HL-60/S4 (cell line): ENCODE measurements around the gene UGT1A7.

Source experiments
- in situ Hi-C: fragments of 300-500 bp; cut with MboI; formaldehyde crosslinking; loops from 2 replicates; pipeline ENCODE4 v1.14.3; 2022; ENCODE audit warnings: low sequenced_read_pairs

UGT1A7 gene

DNA sequence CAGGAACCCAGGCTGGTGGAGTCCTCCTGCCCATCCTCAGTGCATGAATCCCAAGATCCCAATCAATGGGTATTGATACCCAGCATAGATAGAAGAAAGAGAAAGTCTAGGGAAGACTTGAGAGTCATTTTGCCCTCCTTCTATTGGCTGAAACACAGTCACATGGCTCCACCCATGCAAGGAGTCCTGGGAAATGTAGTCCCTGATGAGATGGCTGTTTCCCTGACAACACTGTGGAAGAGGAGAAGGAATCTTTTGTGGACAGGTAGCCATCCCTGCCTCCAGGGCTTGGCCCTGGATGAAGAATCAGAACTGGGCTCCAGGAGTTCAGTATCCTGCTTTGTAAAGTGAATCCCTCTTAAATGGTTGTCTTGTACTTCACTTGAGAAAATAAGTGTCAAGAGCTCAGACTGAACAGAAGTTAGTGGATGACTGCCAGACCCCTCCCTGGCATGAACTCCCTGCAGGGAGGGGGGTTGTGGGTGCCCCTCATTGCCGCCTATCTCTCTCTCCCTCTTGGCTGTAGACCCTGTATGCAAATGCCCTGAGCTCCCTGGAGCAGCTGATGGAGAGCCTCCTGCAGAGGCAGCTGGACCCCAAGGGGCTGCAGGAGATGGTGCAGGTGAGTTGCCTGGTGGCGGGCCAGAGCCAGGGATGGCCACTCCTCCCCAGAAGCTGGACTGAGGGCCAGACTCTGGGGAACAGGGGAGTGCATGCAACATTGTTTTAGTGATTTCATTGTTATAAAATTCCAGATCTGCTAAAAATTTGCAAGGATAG, 132.5 kb downstream of the UGT1A7 start:
- in situ Hi-C loops: no loop called here

DNA sequence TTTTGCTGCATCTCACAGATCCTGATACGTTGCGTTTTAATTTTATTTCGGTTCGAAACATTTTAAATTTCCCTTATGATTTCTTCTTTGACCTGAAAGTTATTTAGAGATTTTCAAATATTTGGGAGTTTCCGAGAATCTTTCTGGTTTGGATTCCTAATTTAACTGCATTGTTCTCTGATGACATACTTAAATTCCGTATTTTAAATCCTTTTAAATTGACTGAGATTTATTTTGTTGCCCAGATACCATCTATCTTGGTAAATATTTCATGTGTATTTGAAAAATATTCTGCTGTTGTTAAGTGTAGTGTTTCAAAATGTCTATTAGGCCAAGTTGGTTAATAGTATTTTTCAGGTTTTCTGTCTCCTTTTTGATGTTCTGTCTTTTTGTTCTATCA, 134.2 kb downstream of the UGT1A7 start:
- in situ Hi-C loops: no loop called here

DNA sequence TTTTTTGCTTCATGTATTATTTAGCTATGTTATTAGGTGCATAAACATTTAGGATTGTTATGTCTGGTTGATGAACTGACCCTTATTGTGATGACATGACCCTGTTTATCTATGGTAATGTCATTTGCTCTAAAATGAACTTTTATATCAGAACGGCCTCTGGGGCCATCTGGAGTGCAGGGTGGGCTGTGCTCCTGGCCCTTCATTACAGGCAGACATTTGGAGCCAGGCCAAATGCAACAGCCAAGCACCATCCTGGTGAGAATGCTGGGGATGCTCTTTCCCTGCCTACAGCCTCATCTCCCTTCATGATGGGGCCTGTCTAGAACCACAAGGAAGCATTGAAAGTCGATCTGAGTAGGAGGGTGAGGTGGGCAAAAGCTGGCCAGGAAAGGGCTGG, 134.6 kb downstream of the UGT1A7 start:
- in situ Hi-C loops: no loop called here

DNA sequence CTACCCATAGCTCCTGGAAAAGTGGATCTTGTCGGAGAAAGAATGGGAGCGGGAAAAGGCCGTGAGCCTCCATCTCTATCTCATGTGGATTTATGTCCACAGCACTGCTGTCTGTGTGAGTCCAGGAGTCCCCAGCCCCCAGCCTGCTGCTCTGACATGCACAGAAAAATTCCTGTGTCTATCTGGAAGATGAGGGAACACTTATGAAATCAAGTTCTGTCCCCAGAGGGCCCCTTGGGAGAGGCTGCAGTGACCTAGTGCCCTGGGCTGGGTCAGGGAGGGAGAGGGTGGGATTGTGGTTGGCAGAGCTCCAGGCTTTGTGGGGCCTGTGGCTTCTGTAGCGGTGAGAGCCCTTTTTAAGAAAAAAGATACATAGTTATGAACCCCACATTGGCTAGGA, 135.1 kb downstream of the UGT1A7 start:
- in situ Hi-C loops: no loop called here

DNA sequence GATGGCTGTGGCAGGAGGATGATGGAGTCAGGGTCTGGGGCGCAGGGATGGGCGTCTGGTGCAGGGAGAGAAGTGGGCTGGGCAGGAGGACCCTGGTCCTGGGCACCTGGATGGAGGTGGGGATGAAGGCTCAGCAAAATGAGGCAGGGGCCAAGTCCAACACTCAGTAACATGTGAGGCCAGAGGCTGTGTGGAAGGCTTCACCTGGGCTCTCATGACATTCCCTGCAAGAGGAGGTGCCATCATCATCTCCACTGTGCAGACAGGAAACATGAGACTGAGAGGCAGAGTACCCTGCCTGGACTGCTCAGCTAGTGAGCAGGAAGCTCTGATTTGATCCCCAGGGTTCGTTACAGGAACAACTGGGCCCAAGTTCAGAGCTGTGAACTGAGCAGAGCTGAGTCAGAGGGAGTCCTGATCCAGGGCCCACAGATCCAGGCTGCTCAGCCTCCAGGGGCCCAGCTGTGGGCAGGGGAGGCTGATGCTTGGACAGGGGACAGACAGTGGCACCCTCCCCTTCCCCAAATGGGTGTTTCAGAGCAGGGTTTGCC, 135.7 kb downstream of the UGT1A7 start:
- in situ Hi-C loops: no loop called here

DNA sequence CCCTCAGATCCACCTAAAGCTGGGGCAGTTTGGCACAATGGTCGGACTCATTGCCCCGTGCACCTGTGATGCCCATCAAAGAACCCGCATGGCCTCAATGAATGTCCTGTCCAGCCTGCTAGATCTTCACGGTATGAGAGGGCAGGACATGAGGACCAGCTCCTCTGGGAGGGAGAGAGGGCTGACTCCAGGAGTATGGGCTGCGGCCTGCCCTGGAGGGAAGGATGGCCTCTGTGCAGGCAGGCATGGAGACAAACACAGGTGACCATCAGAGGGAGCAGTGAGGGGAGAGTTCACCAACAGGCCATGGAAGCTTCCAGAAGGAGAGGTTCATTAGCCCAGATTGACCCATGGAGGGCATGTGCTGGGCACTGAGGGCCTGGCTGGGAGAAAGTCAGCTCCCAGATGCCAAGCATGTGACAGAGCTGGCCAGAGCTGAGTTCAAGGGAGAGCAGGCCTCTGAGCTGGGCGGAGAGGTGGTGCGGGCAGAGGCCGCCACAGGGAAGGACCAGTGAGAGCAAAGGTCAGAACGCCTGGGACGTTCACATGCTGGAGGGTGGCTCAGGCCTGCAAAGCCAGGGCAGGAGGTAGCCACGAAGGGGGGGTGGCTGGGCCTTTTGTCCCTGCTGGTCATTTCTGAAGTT, 136.4 kb downstream of the UGT1A7 start:
- in situ Hi-C loops: no loop called here

DNA sequence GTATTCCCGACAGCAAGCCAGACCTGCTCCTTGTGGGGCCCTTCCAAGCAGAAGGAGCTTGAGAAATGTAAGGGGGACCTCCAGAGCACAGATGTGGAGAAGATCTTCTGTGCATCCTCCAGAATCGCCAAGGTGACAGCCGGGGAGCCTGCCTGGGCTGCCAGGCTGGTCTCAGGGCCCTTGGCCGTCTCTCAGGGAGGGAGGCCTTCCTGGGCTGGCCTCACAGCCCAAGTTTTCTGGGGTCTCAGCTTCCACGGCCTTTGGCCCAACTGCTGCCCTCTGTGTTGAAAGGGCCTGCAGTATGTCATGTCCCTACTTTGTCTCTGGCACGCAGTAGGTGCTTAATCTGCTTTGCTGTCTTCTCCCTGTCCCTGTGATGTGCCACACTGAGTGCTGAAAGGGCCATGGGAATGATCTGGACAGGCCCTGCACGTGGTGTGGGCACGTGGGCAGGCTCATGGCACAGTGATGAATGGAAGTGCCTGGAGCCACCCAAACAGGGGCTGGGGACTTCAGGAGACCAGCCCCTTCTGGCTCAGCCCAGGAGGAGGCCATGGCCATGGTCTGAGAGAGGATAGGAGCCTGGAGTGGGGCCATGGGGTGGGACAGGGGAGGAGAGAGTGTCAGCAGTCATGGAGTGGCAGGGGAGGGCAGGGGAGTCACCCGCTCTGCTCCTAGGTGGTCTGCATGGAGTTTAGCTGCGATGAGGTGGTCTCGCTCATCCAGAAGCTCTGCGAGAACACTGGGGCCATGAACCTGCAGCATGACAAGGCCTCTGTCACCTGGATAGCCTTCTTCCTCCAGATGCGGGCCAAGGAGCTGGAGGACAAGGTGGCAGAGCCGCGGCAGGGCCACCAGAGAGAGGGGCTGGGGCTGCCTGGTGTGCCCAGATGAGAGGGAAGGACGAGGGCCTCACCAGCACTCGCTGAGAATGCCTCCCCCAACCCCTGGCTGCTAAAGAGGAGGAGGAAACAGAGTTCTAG, 137.2 kb downstream of the UGT1A7 start:
- in situ Hi-C loops: no loop called here

DNA sequence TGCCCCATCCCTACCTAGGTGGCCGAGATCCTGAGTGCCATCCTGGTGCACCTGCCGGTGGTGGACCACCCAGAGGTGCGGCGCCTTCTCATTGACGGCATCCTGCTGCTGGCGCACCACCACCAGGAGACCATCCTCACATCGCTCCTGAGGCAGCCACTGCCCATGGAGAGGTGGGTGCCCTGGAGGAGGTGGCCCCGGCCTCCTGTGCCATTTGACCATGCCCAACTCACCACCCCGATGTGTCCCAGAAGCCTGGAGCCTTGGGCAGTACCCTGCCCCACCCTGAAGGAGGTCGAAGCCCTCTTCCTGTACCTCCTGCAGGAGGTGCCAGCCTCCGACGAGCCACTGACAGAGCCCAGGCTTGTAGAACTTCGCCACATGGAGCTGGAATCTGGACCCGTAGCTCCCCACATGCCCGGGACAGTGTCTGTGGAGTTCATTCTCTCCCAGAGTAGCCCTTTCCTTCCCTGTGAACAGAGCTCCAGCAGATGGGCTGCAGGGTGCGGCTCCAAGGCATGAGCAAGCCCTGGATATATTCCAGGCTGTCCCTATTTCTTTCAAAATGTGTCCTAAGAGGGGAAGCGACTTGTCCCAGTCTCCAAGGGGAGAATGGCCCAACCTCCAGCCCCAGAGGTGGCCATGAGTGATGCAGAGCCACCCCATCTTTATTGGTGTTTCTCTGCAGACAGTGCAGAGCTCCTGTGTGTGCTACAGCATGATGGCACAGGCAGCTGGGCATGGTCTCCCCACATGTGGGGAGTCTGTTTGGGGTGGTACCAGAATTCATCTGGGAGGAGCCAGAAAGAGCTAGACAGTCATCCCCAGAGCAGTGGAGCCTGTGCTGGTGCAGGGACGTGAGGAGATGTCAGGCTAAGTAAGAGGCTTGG, 138.4 kb downstream of the UGT1A7 start:
- in situ Hi-C loops: no loop called here

DNA sequence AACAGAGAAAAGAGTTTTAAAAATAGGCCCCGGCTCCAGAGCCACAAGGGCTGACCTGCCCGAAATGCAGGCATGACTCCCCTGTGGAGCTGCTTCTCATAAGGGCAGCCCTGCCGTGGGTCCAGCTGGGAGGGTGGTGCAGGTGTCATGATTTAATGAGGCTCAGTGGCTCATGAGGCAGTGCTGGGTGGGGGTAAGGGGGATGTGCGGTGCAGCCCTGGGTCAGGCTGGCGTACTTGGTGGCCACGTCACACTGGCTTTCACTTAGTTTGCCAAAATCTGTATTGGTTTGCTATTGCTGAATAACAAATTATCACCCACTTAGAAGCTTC, 139.0 kb downstream of the UGT1A7 start:
- in situ Hi-C loops: no loop called here

DNA sequence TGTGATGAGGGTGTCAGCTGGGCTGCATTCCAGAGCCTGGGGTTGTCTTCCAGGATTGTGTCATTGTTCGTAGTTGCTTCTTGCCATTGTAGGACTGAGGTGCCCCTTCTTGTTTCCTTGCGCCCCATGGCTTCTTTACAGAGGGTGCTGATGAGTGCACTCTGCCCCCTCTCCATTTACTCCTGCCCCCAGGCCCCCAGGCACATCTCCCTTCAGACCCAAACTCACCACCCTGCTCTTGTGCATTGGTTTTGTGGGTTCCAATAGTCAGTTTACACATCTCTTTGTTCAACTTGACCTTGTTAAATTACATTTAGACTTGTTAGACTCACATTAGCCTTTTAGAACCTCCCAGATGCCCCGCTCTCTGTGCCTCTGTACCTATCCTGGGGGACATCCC, 139.5 kb downstream of the UGT1A7 start:
- in situ Hi-C loops: no loop called here

DNA sequence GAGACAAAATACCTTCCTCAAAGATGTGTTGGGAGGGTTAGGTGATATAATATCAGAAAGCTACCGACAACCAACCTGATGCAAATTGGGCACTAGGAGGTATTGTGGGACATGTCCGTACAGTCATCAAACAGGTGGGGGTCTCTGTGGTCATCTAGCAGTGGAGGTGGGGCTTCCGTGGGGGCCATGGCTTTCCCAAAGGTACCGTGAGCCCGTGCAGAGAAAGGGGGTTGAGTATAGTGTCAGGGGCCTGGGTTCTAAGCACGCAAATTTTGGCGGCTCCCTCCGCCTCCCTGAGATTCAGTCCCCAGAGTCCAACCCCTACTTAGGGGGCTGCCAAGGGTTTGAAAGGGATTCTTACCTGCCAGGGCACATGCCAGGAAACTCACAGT, 140.0 kb downstream of the UGT1A7 start:
- in situ Hi-C loops: no loop called here

DNA sequence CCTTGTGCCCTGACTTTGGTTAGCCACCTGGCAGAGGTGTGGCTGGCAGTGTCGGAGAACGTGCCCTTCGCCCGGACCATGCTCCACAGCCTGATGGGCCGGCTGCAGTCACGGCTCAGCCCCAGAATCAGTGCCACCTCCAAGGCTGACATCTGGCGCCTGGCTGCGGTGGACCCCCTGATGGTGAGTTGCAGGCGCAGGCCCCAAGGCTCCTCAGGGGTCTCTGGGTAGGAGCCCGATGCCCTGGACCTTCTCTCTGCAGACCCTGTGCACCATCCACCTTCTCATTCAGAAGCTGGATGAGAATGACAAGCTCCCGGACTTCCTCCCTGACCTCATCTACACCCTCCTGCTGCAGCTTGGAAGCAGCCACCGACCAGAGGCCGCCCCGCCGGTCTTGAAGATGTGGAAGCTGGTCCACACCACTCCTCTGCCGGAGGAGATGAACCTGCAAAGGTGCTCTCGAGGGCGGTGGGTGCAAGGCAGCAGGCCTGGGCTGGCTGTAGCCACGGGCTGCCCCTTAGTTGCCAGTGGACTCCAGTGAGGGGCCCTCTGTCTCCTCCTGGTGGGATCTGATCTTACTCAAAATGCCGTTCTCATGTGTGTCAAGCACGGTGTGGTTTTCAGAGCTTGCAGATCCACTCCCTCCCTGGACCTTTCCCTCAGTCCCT, 140.5 kb downstream of the UGT1A7 start:
- in situ Hi-C loops: no loop called here
